K562 (cell line): ENCODE data around the gene GABPB2. TPM values are rescaled to one million over a fixed set of nuclear protein-coding genes. Genes with fewer than 3 reads are reported as not detected.

ENCODE experiments used
- BCL6 ChIP-seq: fragments of 250-450 bp; sonication (Bioruptor Pico); IDR thresholded peaks from 2 replicates; pipeline ENCODE4 v1.4.0; 2020
- CBFA2T3 ChIP-seq: fragments of 450-650 bp; IDR thresholded peaks from 2 replicates; pipeline ENCODE4 v1.6.1; 2017
- CHD4 ChIP-seq: fragments of 200-600 bp; sonication (generic); IDR thresholded peaks from 3 replicates; pipeline ENCODE4 v1.6.1; 2012; ENCODE audit warnings: low read depth, mild to moderate bottlenecking, mixed read lengths, low read length, inconsistent platforms; ENCODE audit not compliant: insufficient read depth, insufficient replicate concordance, poor library complexity, severe bottlenecking
- DLX4 ChIP-seq: fragments of 250-450 bp; sonication (Bioruptor Pico); IDR thresholded peaks from 2 replicates; pipeline ENCODE4 v1.6.1; 2021; ENCODE audit warnings: mild to moderate bottlenecking
- ETV5 ChIP-seq: sonication (generic); formaldehyde crosslinking; IDR thresholded peaks from 2 replicates; pipeline ENCODE4 v1.4.0; 2020; ENCODE audit warnings: low read depth, mild to moderate bottlenecking, missing genetic modification reagents
- EWSR1 ChIP-seq: fragments of 450-650 bp; IDR thresholded peaks from 2 replicates; pipeline ENCODE4 v1.6.1; 2018; ENCODE audit warnings: borderline replicate concordance, mild to moderate bottlenecking, low read depth, moderate library complexity; ENCODE audit not compliant: partially characterized antibody
- HSF4 ChIP-seq: fragments of 250-450 bp; sonication (Bioruptor Pico); IDR thresholded peaks from 2 replicates; pipeline ENCODE4 v2.1.2; 2022; ENCODE audit warnings: mild to moderate bottlenecking, moderate library complexity, borderline replicate concordance
- NR0B1 ChIP-seq: fragments of 450-650 bp; IDR thresholded peaks from one replicate; pipeline ENCODE4 v1.6.1; 2018; ENCODE audit warnings: mild to moderate bottlenecking, moderate library complexity; ENCODE audit not compliant: partially characterized antibody
- POLR2AphosphoS5 ChIP-seq: IDR thresholded peaks from 2 replicates; pipeline ENCODE4 v1.6.1; 2011; ENCODE audit warnings: mild to moderate bottlenecking, low read depth, low read length, moderate library complexity; ENCODE audit not compliant: control insufficient read depth, insufficient read depth
- PRPF4 ChIP-seq: fragments of 200-400 bp; formaldehyde crosslinking; IDR thresholded peaks from one replicate; pipeline ENCODE4 v1.6.1; 2017; ENCODE audit warnings: low read length, low read depth, mild to moderate bottlenecking; ENCODE audit not compliant: insufficient read depth, poor library complexity, severe bottlenecking
- SAFB2 ChIP-seq: fragments of 200-400 bp; formaldehyde crosslinking; IDR thresholded peaks from 2 replicates; pipeline ENCODE4 v1.6.1; 2018; ENCODE audit warnings: borderline replicate concordance, low read length, low read depth, moderate library complexity; ENCODE audit not compliant: severe bottlenecking
- U2AF1 ChIP-seq: fragments of 200-400 bp; formaldehyde crosslinking; optimal IDR thresholded peaks from 2 replicates; pipeline ENCODE3; 2017; ENCODE audit warnings: mild to moderate bottlenecking, low read depth, low read length, moderate library complexity
- ZNF583 ChIP-seq: fragments of 250-450 bp; sonication (Bioruptor Pico); IDR thresholded peaks from 2 replicates; pipeline ENCODE4 v1.4.0; 2020
- polyA plus RNA-seq, 8 experiments: library from polyadenylated mRNA; depleted of rRNA in 4 of 8; stranded (reverse) in 5 of 8; unstranded in 3 of 8; fragments of >200 nt; fragmentation: Nextera tagmentation in 2 of 8; fragmentation: Illumina TruSeq in 1 of 8; extraction: Ambion mirVana in 2 of 8; extraction: Trizol in 1 of 8; gene quantifications; 2 replicates each; pipeline versions ENCODE4 v1.2.1 to v1.2.3, GENCODE V29; 2011 to 2014; ENCODE audit warnings: inconsistent platforms in 1 of 8, missing spikeins in 1 of 8
- total RNA-seq, 7 experiments: library from RNA; depleted of rRNA in 6 of 7; stranded (reverse); fragments of >200 nt in 6 of 7; fragmentation: Illumina TruSeq in 2 of 7; extraction: Trizol in 2 of 7; gene quantifications; 2 replicates each; pipeline versions ENCODE4 v1.2.1 to v1.2.3, GENCODE V29; 2011 to 2021; ENCODE audit warnings: low replicate concordance in 1 of 7
- TF ChIP-seq, protein P1 (sequence below), 2 experiments: fragments of 450-650 bp in 1 of 2; sonication (generic) in 1 of 2; formaldehyde crosslinking in 1 of 2; IDR thresholded peaks in 1 of 2; conservative IDR thresholded peaks in 1 of 2; 2 replicates each; pipeline versions ENCODE4 v1.6.1 to v1.8.1; 2016 to 2023; ENCODE audit warnings: mild to moderate bottlenecking in 2 of 2, moderate library complexity in 2 of 2, inconsistent platforms in 1 of 2, missing genetic modification reagents in 1 of 2
- TF ChIP-seq, protein P2 (sequence below): fragments of 450-650 bp; IDR thresholded peaks from 2 replicates; pipeline ENCODE4 v1.6.1; 2016; ENCODE audit warnings: missing biosample characterization, missing genetic modification characterization
- TF ChIP-seq, protein P3 (sequence below): sonication (generic); formaldehyde crosslinking; IDR thresholded peaks from 2 replicates; pipeline ENCODE4 v1.4.0; 2020; ENCODE audit warnings: mild to moderate bottlenecking, missing genetic modification reagents
- TF ChIP-seq, protein P4 (sequence below): fragments of 150-350 bp; IDR thresholded peaks from 2 replicates; pipeline ENCODE4 v1.6.1; 2014; ENCODE audit warnings: low read depth, mild to moderate bottlenecking, low read length, borderline replicate concordance

The GABPB2 gene
- total and polyA plus RNA-seq, 9 of the 15 experiments (the other 6 are each of a cell fraction or from before 2014, with no cell fraction given) = 2.2 to 13.3 (median 6.1) TPM

GRCh38 chr1:151054971-151055547 lies 15.5 kb upstream of the GABPB2 start (continued):
- TF ChIP-seq DLX4 (CRISPR knock-in tag) (no peak), CBFA2T3 (peak; percentile 91), SAFB2 (no peak), ETV5 (CRISPR knock-in tag) (no peak; the same call in 1 of the 2 replicates), BCL6 (CRISPR knock-in tag) (no peak), U2AF1 (no peak), ZNF583 (CRISPR knock-in tag) (0 out of 2 replicates have a peak, but pooled peaks have one; percentile 32), PRPF4 (no peak), EWSR1 (no peak), POLR2AphosphoS5 (peak; percentile 58), HSF4 (CRISPR knock-in tag) (no peak), NR0B1 (no peak), CHD4 (no peak)
- TF ChIP-seq, protein P1, sequence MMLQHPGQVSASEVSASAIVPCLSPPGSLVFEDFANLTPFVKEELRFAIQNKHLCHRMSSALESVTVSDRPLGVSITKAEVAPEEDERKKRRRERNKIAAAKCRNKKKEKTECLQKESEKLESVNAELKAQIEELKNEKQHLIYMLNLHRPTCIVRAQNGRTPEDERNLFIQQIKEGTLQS (IDR thresholded peaks at IDR 0.05) = peak; percentile 98
- TF ChIP-seq, protein P1 (CRISPR knock-in tag; conservative IDR thresholded peaks at IDR 0.05) = no peak
- TF ChIP-seq, protein P2, sequence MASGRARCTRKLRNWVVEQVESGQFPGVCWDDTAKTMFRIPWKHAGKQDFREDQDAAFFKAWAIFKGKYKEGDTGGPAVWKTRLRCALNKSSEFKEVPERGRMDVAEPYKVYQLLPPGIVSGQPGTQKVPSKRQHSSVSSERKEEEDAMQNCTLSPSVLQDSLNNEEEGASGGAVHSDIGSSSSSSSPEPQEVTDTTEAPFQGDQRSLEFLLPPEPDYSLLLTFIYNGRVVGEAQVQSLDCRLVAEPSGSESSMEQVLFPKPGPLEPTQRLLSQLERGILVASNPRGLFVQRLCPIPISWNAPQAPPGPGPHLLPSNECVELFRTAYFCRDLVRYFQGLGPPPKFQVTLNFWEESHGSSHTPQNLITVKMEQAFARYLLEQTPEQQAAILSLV (tag) = peak; percentile 88
- TF ChIP-seq, protein P3, sequence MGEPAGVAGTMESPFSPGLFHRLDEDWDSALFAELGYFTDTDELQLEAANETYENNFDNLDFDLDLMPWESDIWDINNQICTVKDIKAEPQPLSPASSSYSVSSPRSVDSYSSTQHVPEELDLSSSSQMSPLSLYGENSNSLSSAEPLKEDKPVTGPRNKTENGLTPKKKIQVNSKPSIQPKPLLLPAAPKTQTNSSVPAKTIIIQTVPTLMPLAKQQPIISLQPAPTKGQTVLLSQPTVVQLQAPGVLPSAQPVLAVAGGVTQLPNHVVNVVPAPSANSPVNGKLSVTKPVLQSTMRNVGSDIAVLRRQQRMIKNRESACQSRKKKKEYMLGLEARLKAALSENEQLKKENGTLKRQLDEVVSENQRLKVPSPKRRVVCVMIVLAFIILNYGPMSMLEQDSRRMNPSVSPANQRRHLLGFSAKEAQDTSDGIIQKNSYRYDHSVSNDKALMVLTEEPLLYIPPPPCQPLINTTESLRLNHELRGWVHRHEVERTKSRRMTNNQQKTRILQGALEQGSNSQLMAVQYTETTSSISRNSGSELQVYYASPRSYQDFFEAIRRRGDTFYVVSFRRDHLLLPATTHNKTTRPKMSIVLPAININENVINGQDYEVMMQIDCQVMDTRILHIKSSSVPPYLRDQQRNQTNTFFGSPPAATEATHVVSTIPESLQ (CRISPR knock-in tag) = no peak
- TF ChIP-seq, protein P4, sequence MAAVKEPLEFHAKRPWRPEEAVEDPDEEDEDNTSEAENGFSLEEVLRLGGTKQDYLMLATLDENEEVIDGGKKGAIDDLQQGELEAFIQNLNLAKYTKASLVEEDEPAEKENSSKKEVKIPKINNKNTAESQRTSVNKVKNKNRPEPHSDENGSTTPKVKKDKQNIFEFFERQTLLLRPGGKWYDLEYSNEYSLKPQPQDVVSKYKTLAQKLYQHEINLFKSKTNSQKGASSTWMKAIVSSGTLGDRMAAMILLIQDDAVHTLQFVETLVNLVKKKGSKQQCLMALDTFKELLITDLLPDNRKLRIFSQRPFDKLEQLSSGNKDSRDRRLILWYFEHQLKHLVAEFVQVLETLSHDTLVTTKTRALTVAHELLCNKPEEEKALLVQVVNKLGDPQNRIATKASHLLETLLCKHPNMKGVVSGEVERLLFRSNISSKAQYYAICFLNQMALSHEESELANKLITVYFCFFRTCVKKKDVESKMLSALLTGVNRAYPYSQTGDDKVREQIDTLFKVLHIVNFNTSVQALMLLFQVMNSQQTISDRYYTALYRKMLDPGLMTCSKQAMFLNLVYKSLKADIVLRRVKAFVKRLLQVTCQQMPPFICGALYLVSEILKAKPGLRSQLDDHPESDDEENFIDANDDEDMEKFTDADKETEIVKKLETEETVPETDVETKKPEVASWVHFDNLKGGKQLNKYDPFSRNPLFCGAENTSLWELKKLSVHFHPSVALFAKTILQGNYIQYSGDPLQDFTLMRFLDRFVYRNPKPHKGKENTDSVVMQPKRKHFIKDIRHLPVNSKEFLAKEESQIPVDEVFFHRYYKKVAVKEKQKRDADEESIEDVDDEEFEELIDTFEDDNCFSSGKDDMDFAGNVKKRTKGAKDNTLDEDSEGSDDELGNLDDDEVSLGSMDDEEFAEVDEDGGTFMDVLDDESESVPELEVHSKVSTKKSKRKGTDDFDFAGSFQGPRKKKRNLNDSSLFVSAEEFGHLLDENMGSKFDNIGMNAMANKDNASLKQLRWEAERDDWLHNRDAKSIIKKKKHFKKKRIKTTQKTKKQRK = no peak
